Coronary artery (tissue), 2 donors: ENCODE data around the gene CDC42.

Experiments used
- DNase-seq: peaks from one replicate; pipeline ENCODE4 v3.0.0-alpha.2; 2017; ENCODE audit warnings: low spot score
- H3K27ac ChIP-seq, 2 donors: fragments of 200-600 bp; sonication (generic); one replicate each; pipeline ENCODE4 v1.5.1; 2016 to 2019
- H3K4me3 ChIP-seq: fragments of 200-600 bp; sonication (generic); 2 replicates; pipeline ENCODE4 v1.5.1; 2016; ENCODE audit warnings: mild to moderate bottlenecking, moderate library complexity
- TF ChIP-seq, protein P1 (sequence below): fragments of 200-600 bp; sonication (generic); IDR thresholded peaks from one replicate; pipeline ENCODE4 v1.5.1; 2019; ENCODE audit warnings: antibody characterized with exemption

Gene CDC42

DNA sequence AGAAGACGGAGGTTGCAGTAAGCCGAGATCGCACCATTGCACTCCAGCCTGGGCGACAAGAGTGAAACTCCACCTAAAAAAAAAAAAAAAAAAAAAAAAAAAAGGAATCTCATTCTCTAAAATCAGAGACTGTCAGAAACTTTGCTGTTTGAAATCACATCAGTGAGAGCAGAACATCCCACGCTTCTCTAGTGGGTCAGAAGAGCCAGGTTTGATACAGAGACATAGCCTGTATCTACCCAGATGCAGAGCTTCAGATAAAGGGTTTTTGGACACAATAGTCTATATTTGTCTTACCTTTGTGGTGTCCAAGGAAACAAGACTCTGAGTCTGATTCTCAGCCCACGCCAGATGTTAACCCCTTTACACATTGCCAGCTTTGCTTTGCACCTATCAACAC lies 31.4 kb upstream of the CDC42 start:
- DNase-seq = no peak
- Histone ChIP-seq H3K27ac (no peak overlapping the region), H3K4me3 (no peak overlapping the region)
- TF ChIP-seq, protein P1, sequence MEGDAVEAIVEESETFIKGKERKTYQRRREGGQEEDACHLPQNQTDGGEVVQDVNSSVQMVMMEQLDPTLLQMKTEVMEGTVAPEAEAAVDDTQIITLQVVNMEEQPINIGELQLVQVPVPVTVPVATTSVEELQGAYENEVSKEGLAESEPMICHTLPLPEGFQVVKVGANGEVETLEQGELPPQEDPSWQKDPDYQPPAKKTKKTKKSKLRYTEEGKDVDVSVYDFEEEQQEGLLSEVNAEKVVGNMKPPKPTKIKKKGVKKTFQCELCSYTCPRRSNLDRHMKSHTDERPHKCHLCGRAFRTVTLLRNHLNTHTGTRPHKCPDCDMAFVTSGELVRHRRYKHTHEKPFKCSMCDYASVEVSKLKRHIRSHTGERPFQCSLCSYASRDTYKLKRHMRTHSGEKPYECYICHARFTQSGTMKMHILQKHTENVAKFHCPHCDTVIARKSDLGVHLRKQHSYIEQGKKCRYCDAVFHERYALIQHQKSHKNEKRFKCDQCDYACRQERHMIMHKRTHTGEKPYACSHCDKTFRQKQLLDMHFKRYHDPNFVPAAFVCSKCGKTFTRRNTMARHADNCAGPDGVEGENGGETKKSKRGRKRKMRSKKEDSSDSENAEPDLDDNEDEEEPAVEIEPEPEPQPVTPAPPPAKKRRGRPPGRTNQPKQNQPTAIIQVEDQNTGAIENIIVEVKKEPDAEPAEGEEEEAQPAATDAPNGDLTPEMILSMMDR = no peak

DNA sequence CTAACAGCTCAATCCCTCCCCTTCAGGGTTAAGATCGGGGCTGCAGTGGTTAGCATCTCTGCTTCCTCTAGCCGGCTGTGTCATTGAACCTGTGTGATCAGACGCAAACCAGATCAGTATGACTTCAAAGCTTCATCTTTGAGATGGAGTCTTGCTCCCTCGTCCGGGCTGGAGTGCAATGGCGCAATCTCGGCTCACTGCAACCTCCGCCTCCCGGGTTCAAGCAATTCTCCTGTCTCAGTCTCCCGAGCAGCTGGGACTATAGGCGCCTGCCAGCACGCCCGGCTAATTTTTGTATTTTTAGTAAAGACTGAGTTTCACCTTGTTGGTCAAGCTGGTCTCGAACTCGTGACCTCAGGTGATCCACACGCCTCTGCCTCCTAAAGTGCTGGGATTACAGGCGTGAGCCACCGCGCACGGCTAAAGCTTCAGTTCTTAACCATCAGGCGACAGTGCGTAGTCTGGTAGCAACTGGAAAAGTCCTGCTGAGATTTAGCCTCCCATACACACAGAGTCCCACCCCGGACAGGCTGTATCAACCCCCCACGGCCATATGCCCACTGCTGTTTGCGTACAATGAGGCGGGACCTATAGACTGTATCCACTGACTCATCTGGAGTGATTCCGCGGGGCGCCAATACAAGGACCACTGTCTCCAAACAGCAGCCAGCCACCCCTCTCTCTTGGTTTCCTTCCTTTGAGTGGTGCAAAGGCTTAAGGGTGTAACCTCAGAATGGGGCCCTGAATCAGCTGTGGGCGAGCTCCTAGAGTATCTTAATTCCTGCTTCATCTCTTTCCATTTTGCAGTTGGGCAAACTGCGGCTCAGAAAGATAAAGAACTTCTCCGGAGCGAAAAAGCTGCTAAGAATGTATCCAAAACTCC lies 27.8 kb upstream of the CDC42 start:
- TF ChIP-seq, protein P1 = no peak
- peak overlapping the region; percentile 94 to 100 for H3K27ac ChIP-seq
- peak; percentile 84 for DNase-seq
- H3K4me3 ChIP-seq = peak overlapping the region; percentile 97

DNA sequence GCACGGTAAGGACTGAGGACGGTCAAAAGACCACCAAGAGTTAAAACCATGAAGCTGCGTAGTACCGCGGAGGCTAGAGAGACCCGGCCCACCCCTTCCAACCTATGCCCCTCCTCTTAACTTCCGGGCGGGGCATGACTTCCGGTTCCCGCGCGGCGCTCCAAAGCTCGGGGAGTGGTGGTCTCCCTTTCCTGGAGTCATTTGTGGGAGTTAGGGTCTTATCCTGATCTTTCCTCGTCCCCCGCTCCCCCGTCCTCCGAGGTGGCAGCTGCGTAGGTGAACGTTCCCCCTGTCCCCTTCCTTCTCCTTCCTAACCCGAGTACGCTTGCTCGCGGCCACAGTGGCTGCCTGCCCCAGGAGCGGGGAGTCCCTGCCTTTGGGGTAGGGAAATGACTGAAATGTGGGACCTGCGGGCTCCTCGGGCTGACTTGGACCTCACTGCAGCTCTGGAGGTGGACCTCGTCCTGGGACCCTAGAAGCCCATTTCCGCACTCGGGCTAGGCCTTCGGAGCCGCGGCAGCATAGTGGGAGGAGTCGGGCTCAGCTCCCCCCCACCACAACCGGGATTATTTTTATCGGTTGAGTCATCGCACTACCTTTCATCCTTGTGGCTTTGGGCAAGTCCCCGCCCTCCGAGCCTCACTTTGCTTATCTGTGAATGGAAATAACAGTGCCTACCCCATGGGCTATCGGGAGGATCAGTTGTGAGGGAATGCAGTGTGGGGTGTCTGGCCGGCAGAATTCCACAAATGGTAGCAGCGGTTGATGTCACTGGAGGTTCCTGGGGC lies 26.9 kb upstream of the CDC42 start:
- H3K4me3 ChIP-seq = peak overlapping the region; percentile 97
- TF ChIP-seq, protein P1 = no peak
- DNase-seq = peak; percentile 90
- H3K27ac ChIP-seq = peak overlapping the region; percentile 94 to 100

DNA sequence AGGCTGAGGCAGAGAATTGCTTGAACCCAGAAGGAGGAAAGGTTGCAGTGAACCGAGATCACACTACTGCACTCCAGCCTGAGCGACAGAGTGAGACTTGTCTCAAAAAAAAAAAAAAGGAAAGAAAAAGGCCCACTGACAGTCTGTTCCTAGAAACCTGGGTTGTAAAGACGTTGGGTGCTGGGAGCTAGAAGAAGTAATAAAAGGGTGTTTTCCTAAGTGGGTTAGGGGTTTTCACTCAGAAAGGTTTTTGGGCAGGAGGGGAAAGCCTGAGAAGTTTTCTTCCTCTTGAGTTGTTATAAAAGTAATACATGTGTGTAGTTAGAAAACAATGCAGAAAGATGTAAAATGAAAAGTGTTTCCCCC lies 25.6 kb upstream of the CDC42 start:
- TF ChIP-seq, protein P1 = no peak

DNA sequence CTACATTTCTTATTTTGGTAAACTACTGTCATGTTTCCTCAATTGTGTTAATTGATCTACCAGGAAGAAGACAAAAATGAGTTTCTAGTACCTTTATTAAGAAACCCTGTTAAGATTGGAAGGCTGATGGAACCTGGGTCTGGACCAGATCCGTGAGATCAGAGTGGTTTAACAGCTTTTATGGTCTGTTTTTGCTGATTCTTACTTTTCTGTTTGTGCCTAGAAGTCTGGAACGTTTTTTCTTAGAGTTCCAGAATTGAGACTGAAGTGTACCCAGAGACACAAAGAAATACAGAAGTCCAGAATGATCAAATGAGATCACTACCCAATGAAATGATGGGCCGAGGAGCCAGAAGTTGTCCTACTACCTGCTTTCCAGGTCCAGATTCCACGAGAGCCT lies 22.5 kb upstream of the CDC42 start:
- DNase-seq = no peak
- no peak overlapping the region for H3K27ac ChIP-seq
- TF ChIP-seq, protein P1 = no peak
- no peak overlapping the region for H3K4me3 ChIP-seq

More for the DNA sequence above, 25.6 kb upstream of the CDC42 start:
- Histone ChIP-seq H3K4me3 (no peak overlapping the region), H3K27ac (no peak overlapping the region)
- no peak for DNase-seq

DNA sequence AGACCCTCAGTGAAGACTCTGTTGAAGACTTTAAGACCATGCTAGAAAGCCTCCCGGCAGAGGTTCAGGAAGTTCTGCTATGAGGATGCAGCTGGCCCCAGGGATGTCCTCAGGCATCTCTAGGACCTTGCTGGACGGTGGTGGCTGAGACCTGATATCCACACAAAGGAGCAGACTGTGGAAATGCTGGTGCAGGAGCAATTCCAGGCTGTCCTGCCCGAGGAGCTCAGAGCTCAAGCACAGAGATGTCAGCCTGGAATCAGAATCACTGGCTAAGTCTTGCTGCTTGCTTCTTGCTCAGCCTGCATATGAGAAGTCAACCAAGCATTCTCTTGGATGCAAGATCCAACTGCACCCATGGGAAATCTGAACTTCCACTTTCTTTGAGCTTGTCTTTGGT lies 22.0 kb upstream of the CDC42 start:
- Histone ChIP-seq H3K4me3 (no peak overlapping the region), H3K27ac (no peak overlapping the region)
- DNase-seq = no peak
- TF ChIP-seq, protein P1 = no peak
